GM12892 (cell line): ENCODE measurements around the gene CDK9.
A peak's percentile ranks its signal among the peaks of the same experiment; 100 is the strongest.

Source experiments
- DNase-seq: peaks from one replicate; pipeline ENCODE4 v3.0.0; 2011; ENCODE audit not compliant: insufficient read length
- FAIRE-seq: peaks from 2 replicates; lab custom pipeline; 2011; peaks lifted over from hg19 to GRCh38; lab: Jason Lieb, UNC
- POLR2A ChIP-seq: IDR thresholded peaks from 2 replicates; pipeline ENCODE4 v1.6.1; 2011; ENCODE audit warnings: low read depth, low read length, control low read depth
- POLR2AphosphoS5 ChIP-seq: IDR thresholded peaks from 2 replicates; pipeline ENCODE4 v1.6.1; 2011; ENCODE audit warnings: low read depth, low read length, control low read depth
- TAF1 ChIP-seq: IDR thresholded peaks from 2 replicates; pipeline ENCODE4 v1.6.1; 2011; ENCODE audit warnings: low read depth, mild to moderate bottlenecking, control low read depth, low read length, borderline replicate concordance

The CDK9 gene

DNA sequence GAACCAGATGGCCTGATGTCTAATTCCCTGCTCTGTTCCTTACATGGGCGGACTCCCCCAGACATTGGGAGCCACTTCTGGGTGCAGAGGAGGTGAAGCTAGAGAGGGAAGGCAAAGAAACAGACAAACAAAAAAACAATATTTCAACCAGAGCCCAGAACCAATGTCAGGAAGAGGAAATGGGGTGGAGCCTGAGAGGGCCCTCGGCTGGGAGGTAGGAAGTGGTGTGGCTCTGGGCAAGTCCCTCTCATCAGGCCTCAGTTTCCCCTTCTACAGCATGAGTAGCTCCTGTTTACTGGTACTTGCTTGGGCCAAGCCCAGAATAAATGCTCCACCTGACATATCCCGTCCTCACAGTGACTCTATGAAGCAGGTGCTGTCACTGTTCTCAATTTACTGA, 18.4 kb upstream of the CDK9 start:
- FAIRE-seq (no peak), DNase-seq (no peak)
- TF ChIP-seq POLR2A (no peak), POLR2AphosphoS5 (no peak), TAF1 (no peak)

DNA sequence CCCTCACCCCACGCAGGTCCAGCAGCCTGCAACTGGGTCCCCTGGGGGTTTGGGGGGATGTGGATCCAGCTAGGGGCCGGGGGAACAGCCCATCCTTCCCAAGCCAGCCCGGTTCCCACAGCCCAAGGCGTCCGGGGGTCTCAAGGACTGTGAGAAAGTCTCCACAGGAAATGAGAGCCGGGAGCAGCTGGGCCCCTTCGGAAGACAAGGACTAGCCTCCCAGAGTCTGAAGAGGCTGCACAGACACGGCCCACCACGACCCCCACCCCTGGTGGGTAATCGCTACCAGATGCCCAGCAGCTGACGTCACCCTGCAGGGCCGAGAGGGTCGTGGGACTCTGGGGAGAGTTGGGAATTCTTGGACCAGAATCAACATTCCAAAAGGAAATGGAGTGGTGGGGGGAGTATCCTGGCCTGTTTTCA, 17.9 kb upstream of the CDK9 start:
- TF ChIP-seq POLR2AphosphoS5 (no peak), POLR2A (no peak), TAF1 (no peak)
- FAIRE-seq: no peak
- no peak for DNase-seq

DNA sequence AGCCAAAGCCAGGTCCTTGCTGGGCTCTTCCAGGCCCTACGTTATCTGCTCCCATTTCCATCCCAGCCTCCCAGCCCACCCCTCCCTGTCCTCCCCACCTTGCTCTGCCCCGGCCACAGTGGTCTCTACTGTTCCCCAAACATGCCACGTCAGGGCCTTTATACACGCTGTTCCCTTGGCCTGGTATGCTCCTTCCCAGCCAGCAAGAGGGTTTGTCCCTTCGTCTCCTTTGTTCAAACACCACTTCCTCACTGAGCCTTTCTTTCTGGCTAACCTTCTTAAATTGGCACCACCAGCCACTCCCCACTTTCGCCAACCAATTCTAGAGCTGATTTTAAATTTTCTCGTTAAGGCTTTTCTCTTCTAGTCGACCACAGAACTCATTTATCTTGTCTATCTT, 17.1 kb upstream of the CDK9 start:
- TF ChIP-seq POLR2AphosphoS5 (no peak), TAF1 (no peak), POLR2A (no peak)
- FAIRE-seq: no peak
- no peak for DNase-seq

DNA sequence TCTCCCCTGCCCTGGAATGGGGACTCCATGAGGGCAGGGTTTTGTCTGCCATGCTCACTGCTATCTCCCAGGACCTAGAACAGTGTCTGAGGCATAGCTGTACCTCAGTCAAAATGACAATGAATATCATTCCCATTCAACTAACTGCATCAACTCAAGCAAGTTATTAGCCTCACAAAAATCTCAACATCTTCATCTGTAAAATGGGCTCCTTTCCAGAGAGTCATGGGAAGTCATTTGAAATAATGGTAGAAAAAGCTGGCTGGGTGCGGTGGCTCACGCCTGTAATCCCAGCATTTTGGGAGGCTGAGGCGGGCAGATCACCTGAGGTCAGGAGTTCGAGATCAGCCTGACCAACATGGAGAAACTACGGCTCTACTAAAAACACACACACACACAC, 16.7 kb upstream of the CDK9 start:
- FAIRE-seq (no peak), DNase-seq (no peak)
- no peak for TF ChIP-seq TAF1
- TF ChIP-seq POLR2A: no peak
- no peak for TF ChIP-seq POLR2AphosphoS5

DNA sequence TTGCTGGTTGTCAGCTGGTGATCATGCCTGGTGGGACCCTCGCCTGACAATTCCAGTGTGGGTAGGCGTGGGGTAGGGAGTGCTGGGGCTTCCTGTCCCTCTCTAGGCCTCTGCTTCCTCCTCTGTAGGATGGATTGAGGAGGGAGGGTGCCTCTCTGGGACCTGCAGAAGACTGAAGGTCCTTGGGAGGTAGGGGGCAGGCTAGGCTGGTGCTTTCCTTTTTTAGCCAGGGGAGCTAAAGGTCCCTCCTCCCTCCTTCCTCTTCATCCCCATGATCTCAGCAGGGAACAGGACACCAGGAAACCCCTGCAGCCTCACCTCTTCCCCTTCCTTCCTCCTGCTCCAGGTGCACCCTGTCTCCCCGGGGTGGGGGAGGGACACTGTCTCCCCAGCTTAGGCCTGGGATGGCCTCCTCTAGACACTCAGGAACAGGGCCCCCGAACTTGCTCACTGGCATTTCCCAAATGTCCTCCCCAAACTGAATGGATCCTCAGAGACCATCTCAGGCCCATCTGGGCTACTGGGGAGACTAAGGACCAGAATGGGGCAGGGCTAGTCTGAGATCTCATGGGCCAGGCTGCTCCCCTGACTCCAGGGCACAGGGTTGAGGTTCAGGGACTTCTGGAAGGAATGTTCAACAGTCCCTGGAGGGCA, 15.8 kb upstream of the CDK9 start:
- TF ChIP-seq POLR2A: no peak
- no peak for FAIRE-seq

DNA sequence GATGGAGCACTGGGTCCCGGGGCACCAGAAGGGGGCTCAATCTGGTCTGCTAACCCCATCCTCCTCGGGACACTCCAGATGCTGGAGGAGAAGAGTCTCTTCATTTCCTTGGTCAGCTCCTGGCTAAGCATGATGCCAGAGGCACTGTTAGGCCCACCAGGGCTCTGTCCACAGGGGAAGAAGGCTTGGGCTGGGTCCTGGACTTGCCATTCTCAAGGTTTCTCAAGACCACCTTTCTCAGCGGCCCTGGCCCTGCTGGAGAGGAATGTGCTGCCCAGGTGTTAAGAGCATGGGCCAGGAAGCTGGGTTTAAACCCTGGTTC, 15.3 kb upstream of the CDK9 start:
- TF ChIP-seq POLR2AphosphoS5: no peak
- TF ChIP-seq POLR2A: no peak
- no peak for TF ChIP-seq TAF1
- DNase-seq (no peak), FAIRE-seq (no peak)

More for the DNA sequence above, 15.8 kb upstream of the CDK9 start:
- no peak for DNase-seq

DNA sequence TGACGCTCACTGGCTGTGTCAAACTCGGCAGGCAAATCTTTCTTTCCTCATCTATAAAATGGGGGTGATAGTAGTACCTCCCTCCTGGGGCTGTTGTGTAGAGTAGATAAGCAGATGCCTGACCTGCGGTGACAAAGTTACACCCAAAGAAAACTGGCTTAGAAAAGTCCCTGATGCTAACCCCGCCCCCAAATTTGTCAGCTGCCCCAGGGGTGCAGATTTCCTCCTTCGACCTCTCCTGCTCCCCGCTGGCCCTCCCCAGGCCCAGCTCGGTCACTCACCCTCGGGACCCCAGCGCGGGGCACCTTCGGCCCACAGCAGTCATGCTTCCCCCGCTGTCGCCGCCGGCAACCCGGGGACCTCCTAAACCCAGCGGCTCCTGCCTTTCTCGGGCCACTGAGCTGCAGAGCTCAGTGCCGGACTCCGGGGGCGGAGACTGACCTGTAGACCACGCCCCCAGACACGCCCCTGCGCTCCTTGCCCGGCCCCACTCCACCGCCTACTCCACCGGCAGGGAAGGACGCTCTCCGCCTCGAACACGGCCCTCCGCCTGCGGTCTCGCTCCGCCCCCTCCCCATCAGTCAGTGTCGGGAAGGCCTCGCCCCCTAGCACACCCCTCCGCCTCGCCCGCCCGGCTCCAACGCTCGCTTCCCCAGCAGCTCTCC, 14.8 kb upstream of the CDK9 start:
- no peak for TF ChIP-seq TAF1
- no peak for TF ChIP-seq POLR2A
- TF ChIP-seq POLR2AphosphoS5: no peak
- DNase-seq (peak; percentile 91), FAIRE-seq (peak; percentile 95)

DNA sequence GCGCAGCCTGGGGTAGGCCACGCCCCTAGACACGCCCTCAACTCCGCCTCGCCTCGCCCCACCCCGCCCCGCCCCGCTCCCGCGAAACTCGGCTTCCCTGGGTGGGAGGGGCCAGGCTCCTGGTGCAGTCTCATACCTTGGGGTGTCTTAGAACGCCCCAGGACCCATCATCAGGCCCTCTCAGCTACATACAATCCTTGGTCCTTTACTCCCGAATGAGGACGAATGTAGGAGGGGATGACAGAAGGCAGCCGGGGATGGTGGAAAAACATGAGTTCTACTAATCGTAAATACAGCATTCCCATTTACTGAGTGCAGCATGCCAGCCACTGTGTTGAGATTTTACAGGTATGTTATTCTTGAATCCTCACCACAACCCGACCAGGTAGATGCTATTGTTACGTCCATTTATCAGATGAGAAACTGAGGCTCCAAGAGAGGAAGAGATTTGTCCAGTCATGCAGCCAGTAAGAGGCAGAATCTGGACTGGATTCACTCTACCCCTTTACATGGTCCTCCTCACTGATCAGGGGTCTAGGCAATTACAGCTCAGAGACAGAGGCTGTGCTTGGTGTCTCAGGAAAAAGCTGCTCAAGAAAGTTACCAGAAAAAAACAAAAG, 14.2 kb upstream of the CDK9 start:
- FAIRE-seq (no peak), DNase-seq (no peak)
- TF ChIP-seq TAF1 (0 out of 2 replicates have a peak, but pooled peaks have one; percentile 11), POLR2A (no peak)

DNA sequence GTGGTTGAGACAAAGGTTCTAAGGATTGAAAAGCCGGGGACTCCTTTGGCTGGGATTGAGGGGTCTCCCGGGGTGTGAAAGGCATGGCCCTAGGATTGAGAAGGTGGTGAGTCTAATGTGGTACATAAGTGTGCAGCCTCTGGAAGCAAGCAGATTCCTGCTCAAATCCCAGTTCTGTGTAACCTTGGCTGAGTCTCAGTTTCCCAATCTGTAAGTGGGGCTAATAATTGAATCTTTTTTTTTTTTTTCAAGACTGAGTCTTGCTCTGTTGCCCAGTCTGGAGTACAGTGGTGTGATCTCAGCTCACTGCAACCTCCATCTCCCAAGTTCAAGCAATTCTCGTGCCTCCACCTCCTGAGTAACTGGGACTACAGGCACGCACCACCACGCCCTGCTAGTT, 13.2 kb upstream of the CDK9 start:
- TF ChIP-seq POLR2A (no peak), TAF1 (no peak), POLR2AphosphoS5 (no peak)
- DNase-seq (no peak), FAIRE-seq (no peak)

DNA sequence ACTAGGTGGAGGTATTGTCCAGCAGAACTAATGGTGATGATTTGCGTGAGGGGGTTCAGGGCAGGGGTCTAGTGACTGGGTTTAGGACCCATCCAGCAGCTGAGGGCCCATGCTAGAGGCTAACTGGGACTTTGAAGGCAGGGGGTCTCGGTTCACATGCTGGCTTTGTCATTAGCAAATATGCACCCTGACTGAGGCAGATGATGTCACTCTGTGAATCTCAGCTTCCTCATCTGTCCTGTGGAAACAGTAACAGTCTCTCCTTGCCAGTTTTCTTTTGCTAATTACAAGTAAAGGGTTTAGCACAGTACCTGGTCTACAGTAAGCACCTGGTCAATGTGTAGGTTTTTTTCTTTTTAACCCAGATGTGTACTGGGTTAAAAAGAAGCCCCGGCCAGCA, 12.6 kb upstream of the CDK9 start:
- FAIRE-seq: no peak
- DNase-seq: no peak
- TF ChIP-seq POLR2A (no peak), POLR2AphosphoS5 (no peak), TAF1 (no peak)

DNA sequence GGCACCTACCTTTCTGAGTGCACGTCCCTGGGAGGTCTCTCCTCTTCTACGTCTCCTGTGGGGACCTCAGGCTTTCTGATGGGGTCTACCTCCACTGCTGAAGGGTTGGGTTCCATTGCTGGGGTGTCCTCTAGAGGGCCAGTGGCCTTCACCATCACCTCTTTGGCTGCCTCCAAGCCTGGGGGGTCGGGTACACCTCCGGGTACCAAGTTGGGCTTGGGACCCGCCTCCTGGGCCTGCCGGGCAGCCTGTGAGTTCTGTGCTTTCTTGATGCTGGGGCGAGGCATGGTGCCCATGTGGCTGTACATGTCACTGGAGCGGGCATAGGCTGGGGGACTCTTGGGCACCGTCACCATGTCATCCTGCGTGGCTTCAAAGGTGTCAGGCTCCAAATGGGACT, 11.9 kb upstream of the CDK9 start:
- DNase-seq (no peak), FAIRE-seq (no peak)
- no peak for TF ChIP-seq TAF1
- no peak for TF ChIP-seq POLR2A
- TF ChIP-seq POLR2AphosphoS5: no peak
